Measurements from ENCODE around the gene APBB1IP.
"Not testable (repeated sequence)": the region's sequence is repeated elsewhere in the genome, so short reads cannot be mapped to it uniquely, and the experiment has no call there.

The APBB1IP gene

GRCh38 chr10:26437637-26438461, at the start of gene APBB1IP:
APBB1IP (plus strand) TSS chr10:26438341; CDS start chr10:26492327, 53,986 bp downstream.
- H3K27ac ChIP-seq: no peak within 1 kb of the TSS

DNA sequence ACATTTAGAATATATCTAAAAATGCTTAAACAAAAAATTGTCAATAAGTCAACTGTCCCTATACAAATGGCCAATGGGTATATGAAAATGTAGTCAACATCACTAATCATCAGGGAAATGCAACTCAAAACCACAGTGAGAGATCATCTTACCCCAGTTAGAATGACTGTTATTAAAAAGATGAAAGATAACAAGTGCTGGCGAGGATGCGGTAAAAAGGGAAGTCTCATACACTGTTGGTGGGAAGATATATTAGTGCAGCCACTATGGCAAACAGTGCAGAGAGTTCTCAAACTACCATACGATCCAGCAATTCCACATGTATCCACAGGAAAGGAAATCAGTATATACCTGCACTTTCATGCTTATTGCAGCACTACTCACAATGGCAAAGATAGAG, 48.6 kb upstream of the APBB1IP start:
- H3K27ac ChIP-seq: no peak overlapping the region
- no peak for TF ChIP-seq ZFX (IDR thresholded peaks at IDR 0.05; ENCODE audit: borderline replicate concordance)
- TF ChIP-seq, protein P1, sequence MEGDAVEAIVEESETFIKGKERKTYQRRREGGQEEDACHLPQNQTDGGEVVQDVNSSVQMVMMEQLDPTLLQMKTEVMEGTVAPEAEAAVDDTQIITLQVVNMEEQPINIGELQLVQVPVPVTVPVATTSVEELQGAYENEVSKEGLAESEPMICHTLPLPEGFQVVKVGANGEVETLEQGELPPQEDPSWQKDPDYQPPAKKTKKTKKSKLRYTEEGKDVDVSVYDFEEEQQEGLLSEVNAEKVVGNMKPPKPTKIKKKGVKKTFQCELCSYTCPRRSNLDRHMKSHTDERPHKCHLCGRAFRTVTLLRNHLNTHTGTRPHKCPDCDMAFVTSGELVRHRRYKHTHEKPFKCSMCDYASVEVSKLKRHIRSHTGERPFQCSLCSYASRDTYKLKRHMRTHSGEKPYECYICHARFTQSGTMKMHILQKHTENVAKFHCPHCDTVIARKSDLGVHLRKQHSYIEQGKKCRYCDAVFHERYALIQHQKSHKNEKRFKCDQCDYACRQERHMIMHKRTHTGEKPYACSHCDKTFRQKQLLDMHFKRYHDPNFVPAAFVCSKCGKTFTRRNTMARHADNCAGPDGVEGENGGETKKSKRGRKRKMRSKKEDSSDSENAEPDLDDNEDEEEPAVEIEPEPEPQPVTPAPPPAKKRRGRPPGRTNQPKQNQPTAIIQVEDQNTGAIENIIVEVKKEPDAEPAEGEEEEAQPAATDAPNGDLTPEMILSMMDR (IDR thresholded peaks at IDR 0.05): no peak

More at GRCh38 chr10:26437637-26438461, at the start of gene APBB1IP:
- no peak for TF ChIP-seq ZFX (IDR thresholded peaks at IDR 0.05; ENCODE audit: borderline replicate concordance)
- TF ChIP-seq, protein P1 (IDR thresholded peaks at IDR 0.05): no peak

DNA sequence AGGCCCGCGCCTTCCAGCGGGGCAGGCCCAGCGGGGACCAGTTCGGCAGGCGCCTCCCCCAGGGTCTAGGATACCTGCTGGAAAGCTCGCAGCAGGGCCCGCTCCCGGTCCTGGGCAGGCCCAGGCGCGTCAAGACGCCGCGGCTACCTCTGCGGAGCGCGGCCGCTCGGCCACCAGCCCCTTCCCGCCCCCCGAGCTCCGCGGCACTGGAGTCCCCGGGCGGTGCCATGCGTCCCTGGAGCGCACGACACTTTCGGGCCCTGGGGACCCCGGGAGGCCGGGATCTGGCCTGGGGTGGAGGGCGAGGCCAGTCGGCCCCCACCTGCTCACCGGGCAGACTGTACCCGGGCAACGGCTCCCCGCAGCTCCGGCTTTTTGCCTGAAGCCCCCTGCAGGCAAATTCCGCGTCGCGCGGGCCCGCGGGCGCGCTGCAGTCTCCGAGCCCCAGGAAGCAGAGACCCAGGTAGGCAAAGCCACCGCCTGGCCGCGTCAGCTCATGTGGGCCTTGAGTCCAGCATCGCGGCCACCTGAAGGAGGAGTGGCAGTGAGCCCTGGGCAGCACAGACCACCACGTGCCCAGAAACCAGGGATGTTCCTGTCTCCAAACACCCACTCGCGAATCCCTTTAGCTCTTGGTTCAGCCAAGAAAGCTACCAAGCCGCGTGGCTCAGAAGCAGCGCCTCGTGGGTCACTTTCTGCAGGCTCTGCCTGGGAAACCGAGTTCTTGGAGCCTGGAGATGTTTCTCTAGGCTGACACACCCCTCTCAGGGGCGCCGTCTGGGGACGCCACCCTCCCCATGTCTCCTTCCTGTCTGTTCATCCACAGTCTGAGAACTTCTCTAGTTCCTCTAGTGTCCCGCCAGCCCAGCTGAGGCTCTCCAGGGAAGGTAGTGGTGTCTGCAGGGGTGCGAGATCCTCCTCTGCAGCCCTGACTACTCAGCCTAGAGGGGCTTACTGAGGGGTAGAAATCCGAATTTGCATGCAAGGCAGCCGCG, 46.1 kb upstream of the APBB1IP start:
- TF ChIP-seq, protein P1 (IDR thresholded peaks at IDR 0.05): no peak
- TF ChIP-seq ZFX (IDR thresholded peaks at IDR 0.05; ENCODE audit: borderline replicate concordance): no peak
- no peak overlapping the region for H3K27ac ChIP-seq

- H3K27ac ChIP-seq: not testable (repeated sequence)
Observed at GRCh38 chr10:26398353-26398752, 39.8 kb upstream of the APBB1IP start.

DNA sequence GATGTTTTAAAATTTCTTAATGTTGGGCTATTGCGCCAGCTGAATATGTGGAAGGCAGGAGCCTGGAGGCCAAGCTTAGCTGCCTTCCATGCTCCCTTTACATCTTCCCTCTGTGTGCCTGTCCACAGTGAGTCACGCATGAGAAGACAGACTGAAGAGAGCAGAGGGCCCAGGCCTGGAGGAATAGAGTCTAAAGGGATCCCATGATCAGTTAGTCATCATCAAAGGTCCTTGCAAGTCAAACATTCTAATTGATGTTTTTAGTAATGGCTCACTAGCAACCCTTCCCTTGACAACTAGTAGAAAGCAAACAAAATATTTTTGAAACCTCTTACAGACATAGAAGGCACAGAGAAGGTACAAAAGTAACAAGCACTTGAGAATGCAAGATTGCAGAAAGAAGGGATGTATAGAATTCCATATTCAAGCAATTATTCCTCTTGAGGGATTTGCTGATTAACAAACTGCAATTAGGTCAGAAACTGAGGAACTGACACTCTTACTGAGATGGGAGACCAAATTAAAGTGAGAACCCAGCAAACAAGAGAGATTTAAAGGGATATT, 30.7 kb upstream of the APBB1IP start:
- H3K27ac ChIP-seq: no peak overlapping the region
- TF ChIP-seq, protein P1 (IDR thresholded peaks at IDR 0.05): no peak

DNA sequence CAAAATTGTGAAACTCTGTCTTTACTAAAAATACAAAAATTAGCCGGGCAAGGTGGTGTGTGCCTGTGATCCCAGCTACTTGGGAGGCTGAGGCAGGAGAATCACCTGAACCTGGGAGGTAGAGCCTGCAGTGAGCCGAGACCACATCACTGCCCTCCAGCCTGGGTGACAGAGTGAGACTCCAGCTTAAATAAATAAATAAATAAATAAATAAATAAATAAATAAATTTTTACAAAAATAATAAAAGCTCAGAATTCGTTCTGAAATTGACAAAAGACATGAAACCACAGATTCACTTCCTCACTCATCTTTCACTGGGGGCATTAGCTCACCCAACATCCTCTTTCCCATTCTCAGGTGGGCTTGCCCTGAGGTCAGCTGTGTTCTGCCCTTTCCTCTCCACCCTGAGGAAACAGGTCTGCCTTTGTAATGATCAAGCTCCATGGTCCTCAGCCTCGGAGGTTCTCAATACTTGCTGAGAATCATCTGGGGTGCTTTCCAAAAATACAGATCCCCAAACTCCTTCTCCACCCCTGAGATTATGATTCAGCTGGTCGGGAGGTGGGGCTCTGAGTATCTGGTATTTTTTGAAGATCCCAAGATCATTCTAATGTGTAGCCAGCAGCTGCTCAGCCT, 29.2 kb upstream of the APBB1IP start:
- no peak for TF ChIP-seq ZFX (IDR thresholded peaks at IDR 0.05; ENCODE audit: borderline replicate concordance)
- TF ChIP-seq, protein P1 (IDR thresholded peaks at IDR 0.05): no peak
- no peak overlapping the region for H3K27ac ChIP-seq

DNA sequence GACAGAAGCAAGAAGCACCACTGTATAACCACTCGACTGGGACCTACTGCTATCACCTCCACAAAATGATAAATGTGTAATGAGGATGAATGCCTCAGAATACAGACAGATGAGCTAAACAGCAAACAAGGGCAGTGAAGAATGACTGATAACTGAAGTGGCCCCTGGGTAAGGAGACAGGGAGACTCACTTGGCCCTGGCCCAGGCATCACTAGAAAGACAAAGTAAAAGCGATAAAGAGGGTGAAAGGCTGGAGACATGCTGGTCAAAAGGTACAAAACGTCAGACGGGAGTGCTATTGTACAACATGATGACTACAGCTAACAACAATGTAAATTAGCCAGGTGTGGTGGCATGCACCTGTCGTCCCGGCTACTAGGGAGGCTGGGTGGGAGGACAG, 27.8 kb upstream of the APBB1IP start:
- no peak overlapping the region for H3K27ac ChIP-seq
- TF ChIP-seq ZFX (IDR thresholded peaks at IDR 0.05; ENCODE audit: borderline replicate concordance): no peak
- TF ChIP-seq, protein P1 (IDR thresholded peaks at IDR 0.05): no peak

Data from 22Rv1 (cell line).